Measurements from ENCODE around the gene SLC9A2. TPM values are rescaled to one million over a fixed set of nuclear protein-coding genes. Genes with fewer than 3 reads are reported as not detected.
A peak's percentile ranks its signal among the peaks of the same experiment; 100 is the strongest.

The SLC9A2 gene
- total RNA-seq, 8 experiments from 2014 or later, result 0.13 to 2.9 (median 0.92) TPM

DNA sequence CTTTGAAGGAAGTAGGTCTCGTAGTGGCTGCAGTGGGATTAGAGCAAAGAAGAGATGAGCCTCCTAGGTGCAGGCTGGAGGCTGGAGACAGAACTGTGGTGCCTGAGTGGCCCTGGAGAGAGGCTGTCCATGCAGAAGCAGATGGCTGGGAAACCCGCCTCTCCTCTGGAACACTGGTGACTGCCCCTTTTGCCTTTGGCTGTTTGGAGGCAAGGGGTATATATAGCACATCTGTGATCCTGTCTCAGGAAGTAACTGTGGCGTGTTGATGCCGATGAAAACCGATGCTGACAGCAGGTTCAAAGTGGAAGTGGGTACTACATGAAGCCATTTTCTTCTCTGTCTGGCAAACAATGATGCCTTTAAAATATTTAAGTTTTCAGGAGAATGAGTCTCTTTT lies 43.5 kb downstream of the SLC9A2 start:
- in situ Hi-C loops (cut with MboI; ENCODE audit: low pct_unique_long_range_greater_than_20kb in 2 of 9, low sequenced_read_pairs in 9 of 9, unreplicated experiment in 9 of 9), result no loop called here
- ATAC-seq (replicated peaks in 6 of 8), result no peak
- Histone ChIP-seq H3K4me3 (no peak overlapping the region), H3K27ac (no peak overlapping the region), H3K4me1 (replicated peaks in 1 of 2) (no peaks in the 10 kb centered on the region)
- 45 to 100% (median 90%) methylated on average over 1 to 5 of the region's 5 CpGs; no CpG with 5 or more reads in 1 of the 10 experiments for WGBS, 10 experiments

GRCh38 chr2:102663381-102663780 lies 44.0 kb downstream of the SLC9A2 start:
- no peak for ATAC-seq (replicated peaks in 6 of 8)
- Histone ChIP-seq H3K27ac (no peak overlapping the region), H3K4me1 (replicated peaks in 1 of 2) (no peaks in the 10 kb centered on the region), H3K4me3 (no peak overlapping the region)
- in situ Hi-C loops (cut with MboI; ENCODE audit: low pct_unique_long_range_greater_than_20kb in 2 of 9, low sequenced_read_pairs in 9 of 9, unreplicated experiment in 9 of 9), result no loop called here
- 37 to 100% (median 79%) methylated on average over 1 to 3 of the region's 3 CpGs; no CpG with 5 or more reads in 3 of the 10 experiments for WGBS, 10 experiments

- in situ Hi-C loops (cut with MboI; ENCODE audit: low pct_unique_long_range_greater_than_20kb in 2 of 9, low sequenced_read_pairs in 9 of 9, unreplicated experiment in 9 of 9), result no loop called here
- ATAC-seq (replicated peaks in 6 of 8), result peak in 3 of 8 experiments; percentile 79 to 87 (median 87)
- Histone ChIP-seq H3K4me1 (replicated peaks in 1 of 2) (no peaks in the 10 kb centered on the region), H3K27ac (no peak overlapping the region), H3K4me3 (no peak overlapping the region)
- 0 to 100% (median 80%) methylated on average over 1 to 2 of the region's 2 CpGs; no CpG with 5 or more reads in 5 of the 10 experiments for WGBS, 10 experiments
Measured at GRCh38 chr2:102664471-102664909, 45.1 kb downstream of the SLC9A2 start.

- ATAC-seq (replicated peaks in 6 of 8), result peak in 2 of 8 experiments; percentile 4 to 58
- in situ Hi-C loops (cut with MboI; ENCODE audit: low pct_unique_long_range_greater_than_20kb in 2 of 9, low sequenced_read_pairs in 9 of 9, unreplicated experiment in 9 of 9), result no loop called here
- WGBS, 10 experiments, result 30 to 100% (median 90%) methylated on average over 1 to 2 of the region's 2 CpGs; no CpG with 5 or more reads in 2 of the 10 experiments
- Histone ChIP-seq H3K4me3 (no peak overlapping the region), H3K4me1 (replicated peaks in 1 of 2) (no peaks in the 10 kb centered on the region), H3K27ac (no peak overlapping the region)
Measured at GRCh38 chr2:102667072-102667471, 47.7 kb downstream of the SLC9A2 start.

DNA sequence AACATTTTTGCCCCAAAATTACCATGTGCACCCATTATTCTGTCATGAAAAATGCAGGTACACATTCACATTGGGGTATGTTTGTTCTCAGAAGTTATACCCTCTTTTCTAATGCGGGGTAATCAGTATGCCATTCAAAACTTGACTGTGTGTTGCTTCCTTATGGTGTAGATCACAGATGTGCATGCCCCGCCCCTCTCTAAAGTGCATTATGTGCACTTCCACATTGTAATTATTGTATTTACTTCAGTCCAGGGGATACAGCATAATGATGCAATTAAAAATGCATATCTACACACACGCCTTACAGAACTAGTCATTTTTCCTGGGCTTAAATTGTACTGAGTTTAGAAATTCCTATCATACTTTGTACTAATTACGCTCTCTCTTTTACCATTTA lies 48.8 kb downstream of the SLC9A2 start:
- in situ Hi-C loops (cut with MboI; ENCODE audit: low pct_unique_long_range_greater_than_20kb in 2 of 9, low sequenced_read_pairs in 9 of 9, unreplicated experiment in 9 of 9), result no loop called here
- H3K27ac ChIP-seq, result no peak overlapping the region
- WGBS, 10 experiments, result 4 to 100% (median 61%) methylated on average over 3 to 4 of the region's 4 CpGs; no CpG with 5 or more reads in 3 of the 10 experiments
- ATAC-seq (replicated peaks in 6 of 8), result peak in 2 of 8 experiments; percentile 32 to 45
- no peak overlapping the region for H3K4me3 ChIP-seq
- H3K4me1 ChIP-seq (replicated peaks in 1 of 2), result no peaks in the 10 kb centered on the region

DNA sequence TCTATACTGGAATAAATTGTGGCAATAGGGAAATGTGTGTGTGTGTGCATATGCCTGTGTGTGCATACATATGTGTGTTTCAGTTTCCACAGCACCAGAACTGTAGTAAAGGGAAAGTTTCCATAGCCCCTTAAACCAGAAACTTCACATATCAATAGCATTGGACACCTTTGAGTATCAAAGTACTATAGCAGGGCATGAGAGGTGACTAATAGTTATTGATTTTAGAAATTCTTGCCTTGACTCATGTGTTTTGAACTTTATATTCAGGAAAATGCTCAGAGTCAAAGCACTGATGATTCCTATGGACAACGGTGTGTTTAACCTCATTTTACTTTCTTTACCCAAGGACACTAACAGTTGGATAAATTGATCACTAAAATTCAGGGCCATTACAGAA lies 50.0 kb downstream of the SLC9A2 start:
- Histone ChIP-seq H3K27ac (no peak overlapping the region), H3K4me1 (replicated peaks in 1 of 2) (no peaks in the 10 kb centered on the region), H3K4me3 (no peak overlapping the region)
- WGBS, 10 experiments, result 0 to 100% (median 100%) methylated on average over 1 of the region's 1 CpG; no CpG with 5 or more reads in 3 of the 10 experiments
- in situ Hi-C loops (cut with MboI; ENCODE audit: low pct_unique_long_range_greater_than_20kb in 2 of 9, low sequenced_read_pairs in 9 of 9, unreplicated experiment in 9 of 9), result no loop called here
- ATAC-seq (replicated peaks in 6 of 8), result no peak

DNA sequence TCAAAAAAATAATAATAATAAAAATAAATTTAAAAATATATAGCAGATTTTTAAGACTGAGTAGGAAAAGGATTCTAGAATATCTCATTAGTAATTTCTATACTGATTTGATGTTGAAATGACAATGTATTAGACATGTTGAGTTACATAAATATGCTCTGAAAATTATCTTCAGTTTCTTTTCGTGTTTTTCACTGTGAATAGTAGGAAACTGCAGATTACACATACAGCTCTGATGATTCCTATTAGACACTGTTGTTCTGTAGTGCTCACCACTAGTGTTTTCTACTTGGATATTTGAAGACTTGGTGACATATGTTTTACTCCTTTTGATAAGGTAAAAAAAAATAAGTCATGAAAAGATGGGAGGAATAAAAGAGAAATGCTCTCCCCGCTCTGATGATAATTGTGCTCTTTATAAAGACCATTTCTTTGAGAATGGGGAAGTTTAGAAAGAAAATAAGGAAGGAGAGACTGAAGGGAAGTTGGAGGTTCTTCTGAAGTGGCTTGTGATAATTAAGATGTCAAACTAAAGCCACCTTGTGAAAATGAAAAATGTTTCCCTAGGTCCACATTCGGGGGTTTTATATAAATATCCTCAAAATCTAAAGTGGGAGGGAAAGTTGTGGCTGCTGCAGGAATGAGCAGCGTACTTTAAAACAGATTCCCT lies 52.9 kb downstream of the SLC9A2 start:
- in situ Hi-C loops (cut with MboI; ENCODE audit: low pct_unique_long_range_greater_than_20kb in 2 of 9, low sequenced_read_pairs in 9 of 9, unreplicated experiment in 9 of 9), result no loop called here

DNA sequence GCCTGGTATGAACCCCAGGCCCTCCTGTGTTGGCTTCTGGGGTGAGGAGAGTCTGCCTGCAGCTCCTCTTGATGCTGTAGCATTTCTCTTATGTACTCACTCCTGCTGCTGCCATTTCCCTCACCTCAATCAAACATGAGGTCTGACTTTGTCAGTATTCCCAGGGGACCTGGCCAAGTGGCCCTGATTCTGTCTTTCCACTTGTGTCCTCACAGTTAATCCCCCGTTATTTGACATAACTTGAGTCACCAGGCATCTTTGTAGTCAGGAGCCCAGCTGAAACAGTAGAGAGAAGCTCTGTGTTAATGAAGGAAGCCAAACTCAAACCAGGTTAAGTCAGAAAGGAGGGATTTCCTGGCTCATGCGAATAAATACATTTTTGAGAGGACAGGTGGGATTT lies 55.0 kb downstream of the SLC9A2 start:
- WGBS, 10 experiments, result 57 to 100% (median 89%) methylated on average over 1 to 2 of the region's 2 CpGs; no CpG with 5 or more reads in 3 of the 10 experiments
- Histone ChIP-seq H3K4me3 (no peak overlapping the region), H3K4me1 (replicated peaks in 1 of 2) (no peaks in the 10 kb centered on the region), H3K27ac (no peak overlapping the region)
- in situ Hi-C loops (cut with MboI; ENCODE audit: low pct_unique_long_range_greater_than_20kb in 2 of 9, low sequenced_read_pairs in 9 of 9, unreplicated experiment in 9 of 9), result no loop called here
- no peak for ATAC-seq (replicated peaks in 6 of 8)

More for the DNA sequence above, 52.9 kb downstream of the SLC9A2 start:
- 45 to 96% (median 67%) methylated on average over 2 to 4 of the region's 4 CpGs for WGBS, 10 experiments
- no peak overlapping the region for H3K27ac ChIP-seq
- no peaks in the 10 kb centered on the region for H3K4me1 ChIP-seq (replicated peaks in 1 of 2)
- H3K4me3 ChIP-seq, result no peak overlapping the region
- no peak for ATAC-seq (replicated peaks in 6 of 8)

- Histone ChIP-seq H3K4me1 (replicated peaks in 1 of 2) (no peaks in the 10 kb centered on the region), H3K4me3 (no peak overlapping the region), H3K27ac (no peak overlapping the region)
- no peak for ATAC-seq (replicated peaks in 6 of 8)
- in situ Hi-C loops (cut with MboI; ENCODE audit: low pct_unique_long_range_greater_than_20kb in 2 of 9, low sequenced_read_pairs in 9 of 9, unreplicated experiment in 9 of 9), result no loop called here
- 51 to 100% (median 79%) methylated on average over 1 to 3 of the region's 4 CpGs; no CpG with 5 or more reads in 2 of the 10 experiments for WGBS, 10 experiments
Measured at GRCh38 chr2:102674836-102675235, 55.5 kb downstream of the SLC9A2 start.

DNA sequence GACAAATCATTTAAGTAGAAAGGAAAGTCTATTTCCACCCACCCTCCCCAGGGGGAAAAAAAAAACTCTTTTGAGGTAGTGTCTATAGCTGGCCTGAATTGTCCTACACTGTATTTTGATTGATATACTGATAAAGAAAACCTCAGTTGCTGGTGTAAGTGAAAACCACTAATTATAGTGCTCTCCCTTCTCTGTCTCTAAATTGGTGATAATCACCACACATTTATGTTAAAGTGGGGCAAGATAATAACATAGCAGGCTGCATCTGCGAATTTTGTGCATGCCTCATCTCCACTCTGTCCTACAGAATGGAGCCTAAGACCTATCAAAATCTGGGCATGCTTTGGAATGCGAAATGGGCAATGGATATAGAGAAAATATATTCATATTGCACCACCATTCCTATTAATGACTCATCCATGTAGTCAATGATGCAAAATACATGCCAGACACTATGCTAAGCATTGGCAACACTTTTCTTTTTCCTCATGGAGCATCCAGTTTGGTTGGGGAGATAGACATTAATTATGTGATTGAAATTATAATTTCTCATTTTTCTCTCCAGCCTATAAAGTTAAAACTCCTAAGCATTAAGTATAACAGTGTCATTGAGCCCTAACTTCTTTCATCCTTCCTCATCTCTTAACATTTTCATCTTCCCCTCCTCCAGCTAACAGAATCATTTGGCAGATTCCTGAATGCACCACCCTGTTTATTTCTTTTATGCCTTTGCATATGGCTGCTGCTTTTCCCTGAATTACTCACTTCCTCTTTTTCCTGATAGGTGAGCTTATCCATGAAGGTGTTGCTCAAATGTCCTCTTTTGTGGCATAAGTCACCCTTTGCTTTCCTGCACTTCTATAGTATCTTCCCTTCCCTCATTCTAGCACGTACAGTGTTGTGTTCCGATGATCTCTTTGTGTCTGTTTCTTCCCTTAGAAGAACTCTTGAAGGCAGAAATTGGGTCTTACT lies 58.2 kb downstream of the SLC9A2 start:
- H3K4me1 ChIP-seq (replicated peaks in 1 of 2), result no peaks in the 10 kb centered on the region
- WGBS, 10 experiments, result 38 to 92% (median 64%) methylated on average over 2 to 4 of the region's 4 CpGs; no CpG with 5 or more reads in 1 of the 10 experiments
- H3K4me3 ChIP-seq, result no peak overlapping the region
- no peak overlapping the region for H3K27ac ChIP-seq
- ATAC-seq (replicated peaks in 6 of 8), result peak in 2 of 8 experiments; percentile 57 to 67
- in situ Hi-C loops (cut with MboI; ENCODE audit: low pct_unique_long_range_greater_than_20kb in 2 of 9, low sequenced_read_pairs in 9 of 9, unreplicated experiment in 9 of 9), result no loop called here

- H3K4me1 ChIP-seq (replicated peaks in 1 of 2), result no peaks in the 10 kb centered on the region
- no peak overlapping the region for H3K27ac ChIP-seq
- no peak overlapping the region for H3K4me3 ChIP-seq
- 49 to 93% (median 90%) methylated on average over 2 to 5 of the region's 5 CpGs; no CpG with 5 or more reads in 2 of the 10 experiments for WGBS, 10 experiments
- no peak for ATAC-seq (replicated peaks in 6 of 8)
- in situ Hi-C loops (cut with MboI; ENCODE audit: low pct_unique_long_range_greater_than_20kb in 2 of 9, low sequenced_read_pairs in 9 of 9, unreplicated experiment in 9 of 9), result no loop called here
Measured at GRCh38 chr2:102678442-102678841, 59.1 kb downstream of the SLC9A2 start.

DNA sequence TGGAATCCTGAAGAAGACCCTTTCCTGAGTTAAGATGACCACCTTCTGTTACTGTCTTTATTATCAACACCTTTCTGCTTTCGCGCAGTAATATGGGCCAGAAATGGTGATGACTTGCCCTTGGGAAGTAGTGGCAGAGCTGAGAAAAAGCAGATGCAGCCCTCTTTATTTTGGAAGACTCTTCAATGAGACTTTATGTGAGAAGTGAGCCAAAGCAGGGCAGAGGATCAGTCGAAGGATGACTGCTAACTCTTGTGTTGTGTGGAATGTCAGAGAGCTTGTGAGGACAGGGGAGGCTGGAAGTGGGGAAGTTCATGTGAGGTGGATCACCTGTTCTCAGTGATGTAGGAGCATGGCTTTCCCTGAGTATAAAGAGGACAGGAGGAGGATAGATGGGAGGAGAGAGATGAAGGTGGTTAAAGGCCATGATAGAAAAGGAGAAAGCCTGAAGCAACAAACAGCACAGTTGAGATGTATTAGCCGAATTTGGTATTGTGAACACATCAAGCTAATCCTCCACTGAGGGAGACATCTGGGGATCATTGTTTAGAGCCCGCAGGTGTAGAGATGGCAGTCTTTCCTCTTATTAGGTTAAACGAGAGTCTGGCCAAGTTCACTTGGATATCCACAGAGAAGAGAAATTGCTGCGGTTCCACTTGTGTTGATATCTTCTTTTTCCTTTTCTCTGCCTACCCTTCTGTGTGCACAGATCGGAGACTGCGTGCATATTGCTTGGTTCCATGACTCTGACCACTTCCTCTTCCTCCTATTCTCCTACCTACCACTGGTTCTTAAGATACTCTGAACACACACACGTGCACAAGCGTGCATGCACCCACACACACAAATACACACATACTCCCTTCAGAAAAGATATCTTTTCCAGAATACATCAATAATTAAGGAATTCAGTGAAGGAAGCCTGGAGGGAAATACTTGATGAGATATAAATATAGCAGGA lies 67.4 kb downstream of the SLC9A2 start:
- Histone ChIP-seq H3K4me3 (no peak overlapping the region), H3K27ac (no peak overlapping the region), H3K4me1 (replicated peaks in 1 of 2) (no peaks in the 10 kb centered on the region)
- no peak for ATAC-seq (replicated peaks in 6 of 8)
- 23 to 94% (median 83%) methylated on average over 5 to 10 of the region's 11 CpGs for WGBS, 10 experiments
- in situ Hi-C loops (cut with MboI; ENCODE audit: low pct_unique_long_range_greater_than_20kb in 2 of 9, low sequenced_read_pairs in 9 of 9, unreplicated experiment in 9 of 9), result no loop called here
